Breast epithelium (tissue), 3 donors: ENCODE results near the gene CATSPERB.

Experiments
- POLR2A ChIP-seq: fragments of 450-650 bp; IDR thresholded peaks from one replicate; pipeline ENCODE4 v1.6.1; 2016; ENCODE audit warnings: antibody characterized with exemption, mild to moderate bottlenecking, moderate library complexity
- POLR2AphosphoS5 ChIP-seq, 3 donors: sonication (generic); formaldehyde crosslinking; IDR thresholded peaks; one replicate each; pipeline ENCODE4 v1.6.1; 2017; ENCODE audit warnings: antibody characterized with exemption in 3 of 3
- TF ChIP-seq, protein P1 (sequence below), 3 donors: fragments of 450-650 bp; IDR thresholded peaks; one replicate each; pipeline ENCODE4 v1.5.1; 2016 to 2017; ENCODE audit warnings: antibody characterized with exemption in 3 of 3, mild to moderate bottlenecking in 3 of 3, moderate library complexity in 3 of 3

DNA sequence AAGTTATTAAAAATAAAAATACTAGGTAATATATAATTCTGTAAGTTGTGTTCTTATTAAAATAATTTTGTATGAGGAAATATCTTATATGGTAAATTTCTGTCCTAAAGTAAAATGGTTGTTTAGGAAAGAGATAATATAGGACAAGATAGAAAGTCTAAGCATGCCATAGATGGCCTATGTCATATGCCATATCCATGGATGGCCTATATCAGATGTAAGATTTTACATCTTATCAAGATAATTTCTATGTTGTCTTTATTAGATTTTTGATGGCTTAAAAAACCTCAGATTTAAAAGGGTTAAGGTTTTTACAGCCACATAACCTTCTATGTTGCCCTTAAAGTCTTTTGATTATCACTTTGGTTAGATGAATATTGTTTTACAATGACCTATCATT, 52.6 kb downstream of the CATSPERB start:
- TF ChIP-seq, protein P1, sequence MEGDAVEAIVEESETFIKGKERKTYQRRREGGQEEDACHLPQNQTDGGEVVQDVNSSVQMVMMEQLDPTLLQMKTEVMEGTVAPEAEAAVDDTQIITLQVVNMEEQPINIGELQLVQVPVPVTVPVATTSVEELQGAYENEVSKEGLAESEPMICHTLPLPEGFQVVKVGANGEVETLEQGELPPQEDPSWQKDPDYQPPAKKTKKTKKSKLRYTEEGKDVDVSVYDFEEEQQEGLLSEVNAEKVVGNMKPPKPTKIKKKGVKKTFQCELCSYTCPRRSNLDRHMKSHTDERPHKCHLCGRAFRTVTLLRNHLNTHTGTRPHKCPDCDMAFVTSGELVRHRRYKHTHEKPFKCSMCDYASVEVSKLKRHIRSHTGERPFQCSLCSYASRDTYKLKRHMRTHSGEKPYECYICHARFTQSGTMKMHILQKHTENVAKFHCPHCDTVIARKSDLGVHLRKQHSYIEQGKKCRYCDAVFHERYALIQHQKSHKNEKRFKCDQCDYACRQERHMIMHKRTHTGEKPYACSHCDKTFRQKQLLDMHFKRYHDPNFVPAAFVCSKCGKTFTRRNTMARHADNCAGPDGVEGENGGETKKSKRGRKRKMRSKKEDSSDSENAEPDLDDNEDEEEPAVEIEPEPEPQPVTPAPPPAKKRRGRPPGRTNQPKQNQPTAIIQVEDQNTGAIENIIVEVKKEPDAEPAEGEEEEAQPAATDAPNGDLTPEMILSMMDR (IDR thresholded peaks at IDR 0.05): no peak
- TF ChIP-seq POLR2A (no peak), POLR2AphosphoS5 (IDR thresholded peaks at IDR 0.05) (no peak)
